Peyer's patch (tissue), 4 donors: Measurements from ENCODE around the gene SERPINA4. TPM values are rescaled to one million over a fixed set of nuclear protein-coding genes. Genes with fewer than 3 reads are reported as not detected.

Source experiments
- DNase-seq, 3 donors: peaks; one replicate each; pipeline ENCODE4 v3.0.0-alpha.2; 2017 to 2019
- H3K27ac ChIP-seq, 4 donors: fragments of 200-600 bp; sonication (generic); one replicate each; pipeline ENCODE4 v1.5.1; 2016 to 2019
- H3K27me3 ChIP-seq, 2 donors: fragments of 200-600 bp; sonication (generic); one replicate each; pipeline ENCODE4 v1.5.1; 2019
- H3K36me3 ChIP-seq, 3 donors: fragments of 200-600 bp; sonication (generic); one replicate each; pipeline ENCODE4 v1.5.1; 2016 to 2019
- H3K4me1 ChIP-seq, 4 donors: fragments of 200-600 bp; sonication (generic); one replicate each; pipeline ENCODE4 v1.5.1; 2016 to 2019
- H3K4me3 ChIP-seq, 4 donors: fragments of 200-600 bp; sonication (generic); 1 replicate in 3 of 4; 2 replicates in 1 of 4; pipeline ENCODE4 v1.5.1; 2016 to 2019; ENCODE audit warnings: mild to moderate bottlenecking in 1 of 4
- H3K9me3 ChIP-seq, 4 donors: fragments of 200-600 bp; sonication (generic); one replicate each; pipeline ENCODE4 v1.5.1; 2016 to 2019; ENCODE audit warnings: mild to moderate bottlenecking in 1 of 4
- POLR2A ChIP-seq, 2 donors: fragments of 450-650 bp; IDR thresholded peaks; one replicate each; pipeline ENCODE4 v1.5.1; 2017; ENCODE audit warnings: antibody characterized with exemption in 2 of 2, mild to moderate bottlenecking in 2 of 2, moderate library complexity in 2 of 2
- total RNA-seq, 4 donors: library from RNA; depleted of rRNA; stranded (reverse); fragments of >200 nt; gene quantifications; one replicate each; pipeline ENCODE4 v1.1.0, GENCODE V29; 2016
- TF ChIP-seq, protein P1 (sequence below), 6 experiments: fragments of 450-650 bp in 4 of 6; fragments of 200-600 bp in 2 of 6; sonication (generic) in 1 of 6; IDR thresholded peaks; one replicate each; pipeline ENCODE4 v1.5.1; 2017 to 2019; ENCODE audit warnings: antibody characterized with exemption in 6 of 6, mild to moderate bottlenecking in 3 of 6, moderate library complexity in 1 of 6

SERPINA4 gene, protein sequence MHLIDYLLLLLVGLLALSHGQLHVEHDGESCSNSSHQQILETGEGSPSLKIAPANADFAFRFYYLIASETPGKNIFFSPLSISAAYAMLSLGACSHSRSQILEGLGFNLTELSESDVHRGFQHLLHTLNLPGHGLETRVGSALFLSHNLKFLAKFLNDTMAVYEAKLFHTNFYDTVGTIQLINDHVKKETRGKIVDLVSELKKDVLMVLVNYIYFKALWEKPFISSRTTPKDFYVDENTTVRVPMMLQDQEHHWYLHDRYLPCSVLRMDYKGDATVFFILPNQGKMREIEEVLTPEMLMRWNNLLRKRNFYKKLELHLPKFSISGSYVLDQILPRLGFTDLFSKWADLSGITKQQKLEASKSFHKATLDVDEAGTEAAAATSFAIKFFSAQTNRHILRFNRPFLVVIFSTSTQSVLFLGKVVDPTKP
- not detected for total RNA-seq

DNA sequence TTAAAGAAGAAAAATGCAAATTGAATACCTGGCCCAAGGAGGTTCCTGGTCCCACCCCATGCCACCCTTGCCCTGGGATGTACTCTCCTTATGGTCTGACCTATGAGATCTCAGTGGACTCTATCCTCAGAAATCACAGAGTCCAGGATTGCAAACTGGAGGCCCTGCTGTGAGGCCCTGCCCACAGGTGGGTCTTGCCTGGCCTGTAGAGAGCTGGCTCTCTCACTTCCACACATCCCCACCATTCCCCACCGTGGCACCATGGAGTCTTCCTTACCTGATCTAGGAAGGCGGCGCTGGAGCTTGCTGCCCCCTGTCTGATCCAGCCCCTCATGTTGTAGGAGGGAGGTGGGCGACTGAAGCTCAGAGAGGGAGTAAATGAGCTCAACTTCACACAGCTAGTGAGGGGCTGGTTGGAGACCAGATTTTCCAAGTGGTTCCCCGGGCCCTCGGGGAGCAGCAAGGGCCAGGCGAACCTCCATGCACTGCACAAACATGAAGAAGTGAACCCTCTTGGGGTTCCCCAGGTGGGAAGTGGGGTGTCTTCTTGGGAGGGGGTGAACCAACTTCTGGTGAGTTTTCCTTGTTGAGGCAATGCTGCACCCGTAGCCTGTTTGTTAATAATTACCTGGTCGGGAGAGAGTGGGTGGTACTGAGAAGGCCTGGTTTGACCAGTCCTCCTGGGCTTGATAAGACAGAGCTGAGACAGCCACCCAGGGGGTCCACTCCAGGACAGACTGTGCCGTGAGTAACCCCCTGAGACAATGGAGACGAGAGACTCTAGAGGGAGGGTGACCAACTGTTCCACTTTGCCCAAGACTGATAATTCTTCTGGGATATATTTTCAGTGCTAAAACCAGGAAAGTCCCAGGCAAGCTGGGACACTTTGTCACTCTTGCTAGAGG is at the start of gene SERPINA4:
Gene SERPINA4, plus strand, starts transcription at position 692 of the 905 bp plus-strand sequence. CDS start 2,041 bp downstream, outside the sequence.
- Histone ChIP-seq H3K36me3 (no peaks in the 10 kb centered on the region), H3K27ac (no peak within 1 kb of the TSS), H3K27me3 (no peaks in the 10 kb centered on the region), H3K4me3 (no peak within 1 kb of the TSS), H3K4me1 (no peaks in the 10 kb centered on the region), H3K9me3 (no peaks in the 10 kb centered on the region)
- DNase-seq, result peak in 1 of 3 donors; percentile 29
- TF ChIP-seq POLR2A (IDR thresholded peaks at IDR 0.05), result no peak
- TF ChIP-seq, protein P1, sequence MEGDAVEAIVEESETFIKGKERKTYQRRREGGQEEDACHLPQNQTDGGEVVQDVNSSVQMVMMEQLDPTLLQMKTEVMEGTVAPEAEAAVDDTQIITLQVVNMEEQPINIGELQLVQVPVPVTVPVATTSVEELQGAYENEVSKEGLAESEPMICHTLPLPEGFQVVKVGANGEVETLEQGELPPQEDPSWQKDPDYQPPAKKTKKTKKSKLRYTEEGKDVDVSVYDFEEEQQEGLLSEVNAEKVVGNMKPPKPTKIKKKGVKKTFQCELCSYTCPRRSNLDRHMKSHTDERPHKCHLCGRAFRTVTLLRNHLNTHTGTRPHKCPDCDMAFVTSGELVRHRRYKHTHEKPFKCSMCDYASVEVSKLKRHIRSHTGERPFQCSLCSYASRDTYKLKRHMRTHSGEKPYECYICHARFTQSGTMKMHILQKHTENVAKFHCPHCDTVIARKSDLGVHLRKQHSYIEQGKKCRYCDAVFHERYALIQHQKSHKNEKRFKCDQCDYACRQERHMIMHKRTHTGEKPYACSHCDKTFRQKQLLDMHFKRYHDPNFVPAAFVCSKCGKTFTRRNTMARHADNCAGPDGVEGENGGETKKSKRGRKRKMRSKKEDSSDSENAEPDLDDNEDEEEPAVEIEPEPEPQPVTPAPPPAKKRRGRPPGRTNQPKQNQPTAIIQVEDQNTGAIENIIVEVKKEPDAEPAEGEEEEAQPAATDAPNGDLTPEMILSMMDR (IDR thresholded peaks at IDR 0.05), result no peak

DNA sequence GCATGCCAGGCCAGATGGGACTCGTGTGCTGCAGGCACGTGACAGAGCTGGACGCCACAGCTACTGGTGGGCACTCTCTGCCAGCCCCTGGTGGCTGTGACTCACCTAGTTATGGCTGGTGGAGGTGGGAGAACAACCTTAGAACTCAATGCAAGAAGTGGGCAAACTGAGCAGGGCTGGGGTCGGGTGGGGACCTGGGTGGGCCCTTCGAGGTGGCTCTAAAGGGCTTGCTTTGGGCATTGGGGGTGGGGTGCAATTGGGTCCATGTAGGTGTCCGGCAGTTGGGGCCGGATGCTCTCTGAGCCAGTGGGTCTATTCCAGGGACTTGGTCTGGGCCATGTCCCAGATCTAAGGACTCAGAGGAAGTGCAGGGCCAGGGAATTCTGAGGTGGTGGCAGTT is 46.9 kb upstream of the SERPINA4 start:
- no peak for TF ChIP-seq POLR2A (IDR thresholded peaks at IDR 0.05)
- TF ChIP-seq, protein P1 (IDR thresholded peaks at IDR 0.05), result no peak
- H3K9me3 ChIP-seq, result no peaks in the 10 kb centered on the region
- no peak overlapping the region for H3K27ac ChIP-seq
- H3K4me1 ChIP-seq, result no peaks in the 10 kb centered on the region
- H3K4me3 ChIP-seq, result no peak overlapping the region
- DNase-seq, result no peak
- no peaks in the 10 kb centered on the region for H3K27me3 ChIP-seq
- no peaks in the 10 kb centered on the region for H3K36me3 ChIP-seq

DNA sequence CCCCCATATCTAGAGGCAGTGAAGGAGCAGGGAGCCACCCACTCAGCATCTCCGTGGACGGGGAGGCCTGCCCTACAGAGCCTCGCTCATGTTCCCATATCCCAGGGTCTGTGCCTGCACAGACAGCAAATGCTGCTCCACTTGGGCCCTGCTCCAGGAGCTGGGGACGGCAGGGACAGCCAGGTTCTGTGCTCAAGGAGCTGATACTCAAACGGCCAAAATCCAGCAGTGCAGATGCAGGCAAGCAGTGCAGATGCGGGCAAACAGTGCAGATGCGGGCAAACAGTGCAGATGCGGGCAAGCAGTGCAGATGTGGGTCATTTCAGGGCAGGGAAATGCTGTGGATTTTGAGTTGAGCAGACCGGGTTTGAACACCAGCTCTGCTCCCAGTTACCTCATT is 45.8 kb upstream of the SERPINA4 start:
- no peaks in the 10 kb centered on the region for H3K9me3 ChIP-seq
- no peaks in the 10 kb centered on the region for H3K27me3 ChIP-seq
- DNase-seq, result no peak
- no peak overlapping the region for H3K27ac ChIP-seq
- no peak for TF ChIP-seq POLR2A (IDR thresholded peaks at IDR 0.05)
- H3K4me3 ChIP-seq, result no peak overlapping the region
- no peaks in the 10 kb centered on the region for H3K36me3 ChIP-seq
- H3K4me1 ChIP-seq, result no peaks in the 10 kb centered on the region

DNA sequence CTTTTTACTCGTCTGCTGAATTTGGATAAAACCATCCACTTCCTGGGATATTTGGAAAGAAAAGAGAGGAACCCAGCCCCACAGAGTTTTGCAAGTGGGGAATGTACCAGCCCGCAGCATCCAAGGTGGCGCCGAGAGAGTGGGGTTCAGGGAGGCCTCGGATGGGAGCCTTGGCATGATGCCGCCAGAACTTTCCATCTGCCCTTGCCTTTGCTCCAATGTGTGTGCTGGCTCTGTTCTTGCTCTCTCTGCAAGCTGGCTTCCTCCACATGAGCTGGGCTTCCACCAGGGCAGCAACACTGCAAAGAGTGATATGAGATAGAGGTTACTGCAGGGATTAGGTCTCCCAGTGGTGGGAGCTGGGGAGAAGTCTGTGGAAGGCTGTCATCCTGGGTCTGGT is 45.4 kb upstream of the SERPINA4 start:
- no peaks in the 10 kb centered on the region for H3K4me1 ChIP-seq
- no peak overlapping the region for H3K27ac ChIP-seq
- H3K36me3 ChIP-seq, result no peaks in the 10 kb centered on the region
- TF ChIP-seq POLR2A (IDR thresholded peaks at IDR 0.05), result no peak
- TF ChIP-seq, protein P1 (IDR thresholded peaks at IDR 0.05), result no peak
- H3K9me3 ChIP-seq, result no peaks in the 10 kb centered on the region
- no peaks in the 10 kb centered on the region for H3K27me3 ChIP-seq
- no peak overlapping the region for H3K4me3 ChIP-seq
- DNase-seq, result no peak

DNA sequence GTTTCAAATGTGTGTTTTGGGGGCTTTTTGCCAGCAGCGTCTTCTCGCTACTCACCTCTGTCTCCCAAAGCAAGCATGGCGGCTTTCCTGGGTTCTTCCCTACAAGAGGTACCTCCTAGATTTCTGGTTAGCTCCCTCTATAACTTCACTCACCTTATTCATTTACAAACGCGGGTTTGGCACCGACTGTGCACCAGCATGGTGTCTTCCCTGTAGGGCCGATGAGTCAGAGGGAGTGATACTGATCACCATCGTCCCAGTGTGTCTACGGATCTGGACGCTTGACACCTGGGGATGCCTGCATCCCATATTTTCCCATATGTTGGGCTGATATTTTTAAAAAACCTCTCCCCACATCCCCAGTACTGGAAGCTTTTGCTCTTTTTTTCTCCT is 44.0 kb upstream of the SERPINA4 start:
- H3K27ac ChIP-seq, result no peak overlapping the region
- TF ChIP-seq POLR2A (IDR thresholded peaks at IDR 0.05), result no peak
- TF ChIP-seq, protein P1 (IDR thresholded peaks at IDR 0.05), result no peak
- H3K36me3 ChIP-seq, result no peaks in the 10 kb centered on the region
- DNase-seq, result no peak
- no peaks in the 10 kb centered on the region for H3K9me3 ChIP-seq
- no peaks in the 10 kb centered on the region for H3K4me1 ChIP-seq
- no peaks in the 10 kb centered on the region for H3K27me3 ChIP-seq
- no peak overlapping the region for H3K4me3 ChIP-seq
